HG02884 (cell line): ENCODE measurements around the gene CRHR1.

Source experiments
- ATAC-seq: cut with Tn5 transposase; IDR thresholded peaks from one replicate; pipeline ENCODE4 v1.9.1; 2021; ENCODE audit warnings: mild to moderate bottlenecking, moderate library complexity; ENCODE audit not compliant: unreplicated experiment

The CRHR1 gene

GRCh38 chr17:45788057-45788456 is 3.9 kb downstream of the CRHR1 start:
- no peak for ATAC-seq

DNA sequence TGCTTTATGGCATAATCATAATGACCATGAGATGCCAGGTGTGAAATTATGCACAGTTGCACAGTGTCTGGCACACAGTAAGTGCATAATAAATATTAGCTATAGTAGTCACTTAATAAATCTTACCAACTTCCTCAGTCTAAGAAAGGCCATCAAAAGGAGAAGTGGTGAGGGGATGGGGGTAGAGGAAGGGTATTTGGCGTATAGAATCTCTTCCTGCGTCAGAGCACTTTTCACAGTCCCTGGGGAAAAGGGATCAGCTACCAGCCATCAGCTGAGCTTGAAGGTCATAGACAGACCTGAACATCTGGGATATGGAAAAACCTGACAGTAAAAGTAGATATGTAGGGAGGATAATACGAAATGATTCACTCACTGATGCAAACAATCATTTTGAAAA is 5.8 kb downstream of the CRHR1 start:
- no peak for ATAC-seq

DNA sequence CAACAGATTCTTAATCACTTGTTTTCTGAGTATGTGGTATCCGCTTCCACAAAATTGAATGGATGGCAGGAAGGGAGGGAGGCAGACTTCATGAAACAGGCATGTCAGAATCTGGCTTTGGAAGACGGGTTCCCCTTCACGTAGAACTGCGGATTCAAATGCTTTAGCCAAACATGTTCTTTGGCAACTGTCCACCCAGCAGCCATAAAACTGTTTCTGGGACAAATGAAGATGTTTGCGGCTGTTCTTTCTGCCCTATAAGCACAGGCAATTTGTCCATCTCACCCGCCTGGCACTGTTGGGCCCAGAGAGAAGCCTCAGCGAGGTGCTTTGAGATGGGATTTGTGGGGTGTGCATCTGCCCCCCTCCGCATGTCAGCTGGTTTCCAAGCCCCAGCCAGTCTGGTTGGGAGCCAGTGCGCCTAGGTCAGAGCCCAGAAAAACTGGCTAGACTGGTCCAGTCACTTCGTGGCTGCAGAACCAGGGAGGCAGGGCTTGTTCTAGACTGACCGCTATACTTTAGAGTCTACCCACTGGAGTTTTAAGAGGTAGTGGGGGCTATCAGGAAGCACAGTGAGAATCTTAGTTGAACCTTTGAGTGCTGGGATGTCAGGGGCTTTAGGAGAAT is 6.3 kb downstream of the CRHR1 start:
- ATAC-seq: no peak

DNA sequence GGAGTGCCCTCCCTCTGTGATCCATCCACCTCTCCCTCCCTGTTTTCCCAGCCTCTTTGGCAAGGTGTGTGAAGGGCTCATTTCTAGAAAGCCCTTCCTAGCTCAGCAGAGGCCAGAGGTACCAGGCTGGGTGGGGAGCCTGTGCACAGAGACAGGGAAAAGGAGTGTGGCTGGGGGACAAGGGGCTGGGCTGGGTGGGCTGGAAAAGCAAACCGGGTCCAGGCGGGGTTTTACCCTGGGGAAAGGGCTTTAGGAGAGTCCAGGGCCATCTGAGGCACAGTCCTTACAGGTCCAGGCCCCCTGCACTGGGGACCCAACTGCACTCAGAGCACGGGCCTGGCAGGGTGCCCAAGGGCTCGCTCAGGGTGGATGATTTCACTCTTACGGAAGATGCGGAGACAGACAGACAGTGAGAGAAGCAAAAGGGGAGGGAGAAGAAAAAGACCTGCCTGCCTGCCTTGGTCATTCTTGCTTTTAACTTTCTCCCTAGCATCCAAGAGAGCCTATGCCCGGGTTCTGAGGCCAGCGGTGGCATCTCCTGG is 7.0 kb downstream of the CRHR1 start:
- no peak for ATAC-seq

- no peak for ATAC-seq
Observed at GRCh38 chr17:45791935-45792334, 7.8 kb downstream of the CRHR1 start.

- no peak for ATAC-seq
Observed at GRCh38 chr17:45792437-45792836, 8.3 kb downstream of the CRHR1 start.

DNA sequence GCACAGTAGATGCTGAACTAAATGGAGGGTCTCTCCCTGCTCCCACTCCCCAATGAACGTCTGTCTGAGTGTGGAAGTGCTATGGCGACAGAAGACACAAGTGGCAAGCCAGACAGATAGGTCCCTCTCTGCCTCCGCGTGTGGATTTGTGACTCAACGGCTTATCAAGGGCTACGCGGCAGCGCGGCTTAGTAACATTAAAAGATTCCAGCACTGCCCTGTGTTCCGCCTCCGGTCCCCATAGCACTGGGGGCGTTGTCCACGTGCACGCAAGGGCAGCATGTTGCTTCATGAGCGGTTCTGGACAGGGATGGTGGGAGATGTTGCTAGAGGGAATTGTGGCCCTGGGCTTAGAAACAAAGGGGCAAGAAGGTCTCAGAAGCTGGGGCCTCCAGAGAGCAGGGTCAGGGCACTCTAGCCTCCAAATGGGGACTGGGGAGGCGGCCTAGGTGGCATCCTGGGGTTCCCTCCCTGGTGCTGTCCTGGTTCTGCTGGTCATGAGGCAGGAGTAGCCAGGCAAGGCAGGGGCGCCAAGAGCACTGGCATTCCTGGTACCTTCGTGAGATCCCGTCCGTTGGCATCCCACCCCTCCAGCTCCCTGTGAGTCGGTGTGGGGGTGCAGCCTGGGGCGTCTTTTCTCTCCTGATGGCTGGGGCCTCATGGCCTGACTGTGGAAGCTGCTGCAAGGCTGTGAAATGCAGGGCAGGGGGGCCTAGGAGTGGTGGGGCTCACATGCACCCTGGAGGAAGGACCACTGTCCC is 9.1 kb downstream of the CRHR1 start:
- ATAC-seq: no peak

GRCh38 chr17:45793999-45794540 is 9.9 kb downstream of the CRHR1 start:
- ATAC-seq: no peak

DNA sequence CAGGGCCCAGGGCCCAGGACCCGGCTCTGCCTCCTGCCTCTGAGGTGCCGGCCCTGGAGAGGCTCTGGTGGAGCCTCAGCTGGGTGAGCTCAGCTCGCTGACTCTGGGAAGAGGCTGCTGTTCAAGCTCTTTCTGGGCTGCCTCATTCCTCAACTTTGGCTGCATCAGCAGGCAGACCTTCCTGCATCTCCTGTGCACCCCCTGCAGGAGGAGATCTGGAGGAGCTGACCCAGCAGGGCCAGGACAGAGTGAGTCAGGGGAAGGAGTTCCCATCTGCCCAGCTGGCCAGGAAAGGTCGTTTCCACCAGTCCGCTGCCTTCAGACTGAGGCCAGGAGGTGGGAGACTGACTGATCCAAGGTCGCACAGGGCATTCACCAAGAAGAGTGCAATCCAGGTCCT is 10.7 kb downstream of the CRHR1 start:
- ATAC-seq: no peak

DNA sequence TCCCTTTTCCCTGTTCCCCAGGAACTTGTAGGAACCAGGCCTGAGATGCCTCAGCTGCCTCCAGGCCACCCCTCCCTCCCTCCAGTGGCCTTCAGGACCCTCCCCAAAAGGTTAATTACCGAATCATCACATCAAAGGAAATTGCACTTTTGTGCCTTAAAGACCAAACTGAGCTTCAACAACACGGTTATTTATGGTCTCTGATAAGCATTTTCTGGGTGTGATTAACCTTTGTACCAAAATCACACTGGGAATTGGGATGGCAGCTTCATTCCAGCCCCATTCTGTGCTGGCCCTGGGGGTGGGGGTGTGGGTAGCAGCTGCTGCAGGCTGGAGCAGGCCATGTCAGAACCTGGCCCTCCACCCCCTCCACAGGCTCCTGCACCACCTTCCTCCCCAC is 16.7 kb downstream of the CRHR1 start:
- no peak for ATAC-seq

DNA sequence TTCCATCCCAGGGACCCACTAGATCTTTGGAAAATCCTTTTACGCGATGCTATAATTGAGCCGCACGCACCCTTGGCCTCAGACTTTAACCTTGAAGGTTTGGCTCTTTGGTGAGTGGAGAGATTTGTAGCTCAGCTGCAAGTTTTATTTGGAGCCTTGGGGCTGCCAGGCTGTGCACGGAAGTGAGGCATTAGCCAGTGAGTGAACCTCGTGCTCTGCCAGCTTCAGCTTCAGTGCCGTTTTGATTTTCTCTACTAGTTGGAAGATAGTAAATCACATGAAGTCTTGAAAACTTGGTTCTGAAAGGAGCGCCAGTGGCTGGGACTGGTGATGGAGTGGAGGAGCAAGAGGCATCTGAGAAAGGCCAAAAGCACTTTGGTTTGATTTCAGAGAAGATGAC is 17.3 kb downstream of the CRHR1 start:
- ATAC-seq: no peak

DNA sequence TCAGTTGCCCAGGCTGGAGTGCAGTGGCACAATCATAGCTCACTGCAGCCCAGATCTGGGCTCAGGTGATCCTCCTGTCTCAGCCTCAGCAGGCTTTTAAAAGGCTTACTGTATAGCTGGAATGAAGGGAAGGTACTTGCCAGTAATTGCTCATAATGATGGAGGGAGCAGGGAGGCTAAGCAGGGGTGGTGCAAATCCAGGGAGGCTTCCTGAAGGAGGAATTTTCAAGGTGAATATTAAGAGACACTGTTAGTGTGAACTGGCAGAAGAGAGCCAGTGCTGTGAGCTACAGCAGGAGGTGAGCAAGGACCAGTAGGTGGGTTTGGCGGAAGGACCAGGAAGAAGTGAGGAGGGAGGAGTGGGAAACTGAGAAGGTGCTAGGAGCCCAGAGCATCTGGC is 24.7 kb downstream of the CRHR1 start:
- no peak for ATAC-seq

DNA sequence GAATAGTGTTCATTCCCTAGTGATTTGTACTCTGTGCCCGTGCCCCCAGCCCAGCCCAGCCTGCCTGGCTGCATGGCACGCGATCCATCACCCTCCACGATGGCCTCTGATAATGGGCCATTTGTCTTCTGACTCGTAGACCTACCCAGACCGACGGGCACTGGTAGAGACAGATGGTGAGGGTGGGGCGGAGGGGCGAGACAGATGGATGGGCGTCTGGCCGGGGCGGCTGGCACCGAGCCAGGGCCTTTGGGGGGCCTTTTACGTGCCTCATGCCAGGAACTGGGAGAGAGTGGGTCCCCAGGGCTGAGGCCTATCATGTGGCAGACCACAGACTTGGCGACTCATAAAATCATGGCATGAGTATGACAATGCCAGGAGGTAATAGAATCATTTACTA is 25.4 kb downstream of the CRHR1 start:
- no peak for ATAC-seq

DNA sequence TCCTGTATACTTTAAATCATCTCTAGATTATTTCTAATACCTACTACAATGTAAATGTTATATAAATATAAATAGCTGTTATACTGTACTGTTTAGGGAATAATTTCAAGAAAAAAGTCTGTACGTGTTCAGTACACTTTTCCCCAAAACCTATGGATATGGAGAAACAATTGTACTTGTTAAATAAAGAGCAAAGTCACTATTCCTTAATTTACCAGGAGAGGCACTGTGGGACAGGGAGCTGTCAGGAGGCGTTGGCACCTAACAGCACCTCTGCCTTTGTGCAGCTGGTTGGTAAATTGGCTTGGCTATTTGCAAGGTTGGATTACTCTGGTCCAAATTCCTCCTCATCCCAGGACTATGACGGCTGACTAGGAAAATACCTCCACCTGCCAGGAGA is 28.0 kb downstream of the CRHR1 start:
- ATAC-seq: no peak

DNA sequence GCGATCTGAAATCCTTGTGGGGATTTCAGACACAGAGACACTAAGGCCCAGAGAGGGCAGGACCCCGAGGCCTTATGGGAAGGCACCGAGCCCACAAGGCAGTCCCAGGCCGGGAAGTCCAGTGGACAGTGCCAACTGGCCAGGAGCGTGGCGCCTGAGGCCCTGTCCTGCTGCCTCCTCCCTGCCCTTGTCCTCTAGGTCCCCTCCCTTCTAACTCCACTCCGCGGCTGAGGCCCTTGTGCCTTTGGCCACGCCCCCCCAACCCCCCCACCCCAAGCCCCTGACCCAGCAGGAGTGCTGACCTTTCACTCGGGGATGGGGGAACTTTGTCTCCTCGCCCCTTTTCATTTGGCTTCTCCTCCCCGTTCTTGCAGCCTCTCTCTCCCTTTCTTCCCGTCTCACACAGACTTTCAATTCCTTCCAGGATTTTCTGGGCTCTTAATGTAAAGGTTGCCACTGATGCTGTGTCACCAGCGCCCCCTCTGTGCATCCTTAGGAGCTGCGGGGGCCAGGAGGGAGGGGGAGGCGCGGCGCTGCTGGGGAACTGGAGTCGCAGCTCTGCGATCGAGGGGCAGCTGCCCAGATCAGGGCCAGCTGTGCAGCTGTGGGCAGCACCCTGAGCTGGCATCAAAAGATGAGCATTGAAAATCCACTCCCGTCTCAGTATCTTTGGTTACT is 29.1 kb downstream of the CRHR1 start:
- ATAC-seq: no peak

GRCh38 chr17:45814622-45815606 is 30.8 kb downstream of the CRHR1 start:
- ATAC-seq: no peak

GRCh38 chr17:45815752-45816151 is 31.6 kb downstream of the CRHR1 start:
- ATAC-seq: no peak

GRCh38 chr17:45818041-45818440 is 33.9 kb downstream of the CRHR1 start:
- no peak for ATAC-seq

GRCh38 chr17:45818699-45819098 is 34.6 kb downstream of the CRHR1 start:
- ATAC-seq: no peak

GRCh38 chr17:45819632-45820031 is 35.5 kb downstream of the CRHR1 start:
- no peak for ATAC-seq
